Measurements from ENCODE around the gene MYH11.
"Not testable (repeated sequence)": the region's sequence is repeated elsewhere in the genome, so short reads cannot be mapped to it uniquely, and the experiment has no call there.

MYH11 gene

DNA sequence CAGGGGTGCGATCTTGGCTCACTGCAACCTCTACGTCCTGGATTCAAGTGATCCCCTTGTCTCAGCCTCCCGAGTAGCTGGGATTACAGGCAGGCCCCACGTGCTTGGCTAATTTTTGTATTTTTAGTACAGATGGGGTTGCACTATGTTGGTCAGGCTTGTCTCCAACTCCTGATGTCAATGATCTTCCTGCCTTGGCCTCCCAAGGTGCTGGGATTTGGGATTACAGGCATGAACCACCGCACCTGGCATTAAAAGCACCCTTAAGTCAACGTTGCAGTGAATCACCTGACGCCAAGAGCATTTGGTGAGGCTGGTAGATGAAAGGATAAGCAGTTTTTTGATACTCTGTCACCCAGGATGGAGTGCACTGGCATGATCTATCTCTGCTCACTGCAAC lies 147.8 kb downstream of the MYH11 start:
- no peak for DNase-seq (ENCODE audit: low read depth)

DNA sequence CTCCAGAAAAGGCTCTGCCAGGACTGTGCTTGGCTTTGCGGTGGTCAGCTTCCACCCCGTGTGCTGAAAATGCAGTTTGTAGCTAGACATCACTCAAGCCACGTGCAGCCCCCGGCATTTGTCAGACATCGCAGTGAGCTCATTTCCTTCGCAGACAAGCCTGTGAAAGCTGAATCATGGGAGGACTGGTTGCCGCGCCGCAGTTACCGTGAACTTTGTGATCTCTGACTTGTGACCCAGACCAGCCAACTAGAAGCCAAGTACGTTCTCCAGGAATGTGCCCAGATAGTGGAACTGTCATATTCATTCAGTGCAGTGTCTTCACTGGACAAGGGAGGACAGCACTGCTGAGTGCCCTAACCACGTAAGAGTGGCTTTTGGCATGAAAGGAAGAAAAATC lies 148.7 kb downstream of the MYH11 start:
- peak; percentile 13 for DNase-seq (ENCODE audit: low read depth)

DNA sequence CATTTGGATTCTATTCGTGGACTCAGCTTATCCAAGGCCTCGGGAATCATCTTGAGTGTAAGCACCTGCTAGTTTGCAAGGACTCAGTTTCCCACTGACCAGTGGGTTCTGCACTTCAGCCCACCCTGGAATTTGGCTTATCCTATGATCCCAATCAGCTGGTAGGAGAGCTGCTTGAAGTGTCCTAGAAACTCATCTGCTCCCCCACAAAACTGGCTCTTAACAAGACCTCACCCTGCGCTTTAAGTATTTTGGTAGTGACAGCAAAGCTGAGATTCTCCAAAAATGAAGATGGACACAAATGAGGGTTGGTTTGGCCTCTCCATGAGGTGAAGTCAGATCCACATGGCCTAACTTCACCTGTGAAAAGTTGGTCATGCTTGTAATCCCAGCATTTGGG lies 149.5 kb downstream of the MYH11 start:
- DNase-seq (ENCODE audit: low read depth), result no peak

DNA sequence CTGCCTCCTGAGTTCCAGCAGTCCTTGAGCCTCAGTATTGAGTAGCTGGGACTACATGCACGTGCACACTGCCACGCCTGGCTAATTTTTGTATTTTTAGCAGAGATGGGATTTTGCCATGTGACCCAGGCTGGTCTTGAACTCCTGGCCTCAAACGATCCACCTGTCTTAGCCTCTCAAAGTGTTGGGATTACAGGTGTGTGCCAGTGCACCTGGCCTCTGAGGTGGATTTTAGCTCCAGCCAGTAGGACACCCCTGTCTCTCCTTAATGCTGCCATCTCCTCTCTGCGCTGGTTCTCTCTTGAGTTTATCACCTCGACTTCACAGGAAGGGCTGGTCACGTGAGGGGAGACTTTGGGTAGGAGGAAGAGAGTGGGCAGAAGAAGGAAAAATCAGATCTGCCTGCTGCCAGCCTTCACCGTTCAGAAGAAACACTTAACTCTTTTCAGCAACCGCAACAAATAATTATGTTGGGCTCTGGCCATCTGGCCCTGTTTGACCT lies 151.7 kb downstream of the MYH11 start:
- no peak for DNase-seq (ENCODE audit: low read depth)

DNA sequence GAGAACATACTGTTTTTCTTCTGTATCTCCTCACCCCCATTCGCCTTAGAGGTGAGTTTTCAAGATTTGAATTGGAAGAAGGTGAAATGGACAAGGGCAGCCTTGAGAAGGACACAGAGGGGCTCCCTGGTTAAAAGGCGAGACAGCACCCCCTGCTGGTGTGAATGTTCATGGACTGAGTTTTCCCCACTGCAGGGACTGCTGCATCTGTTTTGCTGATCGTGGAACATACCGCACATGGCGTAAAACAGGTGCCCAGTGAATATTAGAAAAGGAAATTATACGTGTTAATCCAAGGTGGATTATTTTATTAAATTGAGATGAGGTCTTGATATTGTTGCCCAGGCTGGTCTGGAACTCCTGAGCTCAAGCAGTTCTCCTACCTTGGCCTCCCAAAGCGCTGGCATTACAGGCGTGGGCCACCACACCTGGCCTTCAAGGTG lies 152.3 kb downstream of the MYH11 start:
- peak; percentile 74 for DNase-seq (ENCODE audit: low read depth)

DNA sequence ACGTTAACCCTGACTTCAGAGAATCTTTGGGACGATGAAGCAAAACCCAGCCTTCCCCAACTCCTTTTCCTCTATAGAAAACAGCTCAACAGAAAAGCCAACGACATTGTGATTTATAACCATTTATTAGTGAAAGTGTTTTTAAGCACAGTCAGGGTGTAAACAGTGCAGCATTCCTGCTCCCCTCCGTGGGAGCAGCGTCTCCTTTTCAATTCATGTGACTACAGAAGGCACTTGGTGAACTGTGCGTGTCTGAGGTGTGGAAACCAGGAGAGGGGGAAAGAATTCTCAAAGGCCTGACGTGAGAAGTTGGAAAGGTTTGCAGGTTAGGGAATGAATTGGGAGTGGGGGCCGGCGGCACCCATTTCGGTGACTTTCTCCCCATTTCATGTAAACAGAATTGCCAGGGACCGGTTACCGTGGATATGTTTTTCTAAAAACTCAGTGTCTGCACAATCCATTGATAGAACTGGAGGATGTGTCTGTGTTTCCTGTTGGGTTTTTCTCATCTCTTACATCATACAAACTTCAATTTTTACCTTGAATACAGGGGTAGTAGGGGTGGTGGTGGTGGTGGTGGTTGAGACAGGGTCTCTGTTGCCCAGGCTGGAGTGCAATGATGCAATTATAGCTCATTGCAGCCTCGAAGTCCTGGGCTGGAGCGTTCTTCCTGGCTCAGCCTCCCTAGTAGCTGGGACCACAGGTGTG lies 153.6 kb downstream of the MYH11 start:
- no peak for DNase-seq (ENCODE audit: low read depth)

DNA sequence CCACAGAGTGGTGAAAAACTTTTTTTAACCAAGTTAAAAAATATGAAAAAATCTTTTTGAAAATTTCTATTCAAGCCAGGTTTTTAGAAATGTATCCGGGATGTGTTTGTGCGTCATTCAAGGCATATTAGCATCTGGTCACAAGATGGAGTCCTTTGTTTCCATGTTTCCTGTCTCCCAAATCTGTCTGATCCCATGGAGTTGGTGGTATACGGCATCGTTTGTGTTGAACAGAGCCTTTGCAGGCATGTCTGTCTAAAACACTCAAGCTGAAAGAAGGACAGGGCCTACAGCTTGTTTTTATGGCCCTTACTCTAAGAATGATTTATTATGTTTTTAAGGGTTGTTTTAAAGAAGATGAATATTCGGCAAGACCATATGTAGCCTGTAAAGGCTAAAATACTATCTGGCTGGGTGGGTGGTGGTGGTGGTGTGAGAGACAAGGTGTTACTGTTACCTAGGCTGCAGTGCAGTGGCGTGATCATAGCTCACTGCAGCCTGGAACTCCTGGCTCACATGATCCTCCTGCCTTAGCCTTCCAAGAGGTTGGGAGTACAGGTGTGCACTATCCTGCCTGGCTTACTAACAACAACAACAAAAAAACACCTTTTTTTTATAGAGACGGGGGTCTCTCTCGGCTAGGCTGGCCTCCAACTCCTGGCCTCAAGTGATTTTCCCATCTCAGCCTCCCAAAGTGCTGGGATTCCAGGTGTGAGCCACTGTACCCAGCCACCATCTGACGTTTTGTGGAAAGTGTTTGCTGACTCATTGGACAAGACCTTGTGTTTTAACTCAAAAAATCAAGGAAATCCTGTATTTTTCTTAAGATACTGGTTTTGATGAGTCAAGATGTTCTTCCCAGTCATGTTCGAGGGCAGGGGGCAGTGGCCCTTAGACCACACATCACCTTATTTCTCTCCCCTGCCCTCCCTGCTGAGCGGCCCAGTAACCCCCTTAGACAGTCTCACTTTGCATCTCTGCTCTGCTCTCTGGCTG lies 154.6 kb downstream of the MYH11 start:
- DNase-seq (ENCODE audit: low read depth), result peak; percentile 46

DNA sequence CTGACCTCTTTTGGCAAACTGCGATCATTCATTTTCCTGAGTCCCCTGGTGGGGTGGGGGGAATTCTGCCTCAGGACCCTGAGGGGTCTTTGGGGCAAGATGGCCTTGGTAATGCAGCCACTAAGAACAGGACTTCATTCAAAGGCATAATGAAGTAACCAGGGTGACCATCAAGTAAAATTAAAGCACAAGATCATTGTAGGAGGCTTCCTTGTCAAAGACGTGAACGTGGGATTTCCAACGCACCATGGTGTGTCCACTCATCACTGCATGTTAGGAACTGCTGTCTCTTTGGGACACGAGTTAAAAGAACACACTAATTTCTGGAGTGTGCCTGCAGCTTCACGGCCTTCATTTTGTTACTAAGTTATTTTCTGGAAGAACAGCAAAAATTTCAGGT lies 155.5 kb downstream of the MYH11 start:
- no peak for DNase-seq (ENCODE audit: low read depth)

DNA sequence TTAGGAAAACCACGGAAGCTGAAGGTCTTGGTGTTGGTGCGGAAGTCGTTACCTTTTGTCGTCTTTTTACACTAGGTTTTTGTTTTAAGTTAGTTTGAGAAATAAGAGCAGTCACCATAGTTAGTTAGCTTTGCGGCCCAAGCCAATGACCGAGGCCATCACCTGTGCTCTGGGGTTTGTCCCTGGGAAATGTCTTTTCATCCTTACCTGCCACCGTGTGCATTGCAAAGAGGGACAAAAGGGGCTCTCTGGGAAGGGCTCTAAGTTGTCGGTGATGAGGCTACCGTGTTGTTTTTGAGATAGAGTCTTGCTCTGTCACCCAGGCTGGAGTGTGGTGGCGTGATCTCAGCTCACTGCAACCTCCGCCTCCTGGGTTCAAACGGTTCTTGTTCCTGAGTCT lies 157.0 kb downstream of the MYH11 start:
- DNase-seq (ENCODE audit: low read depth), result no peak

DNA sequence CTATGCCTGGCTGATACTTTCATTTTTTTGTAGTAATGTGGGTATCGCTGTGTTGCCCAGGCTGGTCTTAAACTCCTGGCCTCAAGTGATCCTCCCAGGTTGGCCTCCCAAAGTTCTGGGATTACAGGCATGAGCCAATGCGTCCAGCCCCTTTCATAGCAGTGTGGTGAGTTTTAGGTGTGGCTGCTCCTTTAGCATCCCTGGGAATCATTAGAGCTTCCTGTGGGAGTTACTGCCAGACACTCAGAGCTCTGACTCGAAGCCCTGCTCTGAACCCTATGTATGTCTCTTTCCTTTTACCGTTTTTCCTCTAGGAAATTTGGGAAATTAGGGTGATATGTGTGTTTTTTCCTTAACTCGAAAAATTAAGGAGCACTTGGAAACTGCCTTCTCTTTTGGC lies 162.3 kb downstream of the MYH11 start:
- no peak for DNase-seq (ENCODE audit: low read depth)

DNA sequence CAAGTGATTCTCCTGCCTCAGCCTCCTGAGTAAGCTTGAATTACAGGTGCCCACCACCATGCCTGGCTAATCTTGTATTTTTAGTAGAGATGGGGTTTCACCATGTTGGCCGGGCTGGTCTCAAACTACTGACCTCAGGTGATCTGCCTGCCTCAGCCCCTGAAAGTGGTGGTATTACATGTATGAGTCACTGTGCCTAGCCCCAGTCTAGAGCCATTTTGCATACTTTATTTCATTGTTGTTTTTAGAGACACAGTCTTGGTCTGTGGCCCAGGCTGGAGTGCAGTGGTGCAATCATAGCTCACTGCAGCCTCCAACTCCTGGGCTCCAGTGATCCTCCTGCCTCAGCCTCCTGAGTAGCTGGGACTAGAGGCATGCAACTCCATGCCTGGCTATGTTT lies 164.3 kb downstream of the MYH11 start:
- not testable (repeated sequence) for DNase-seq (ENCODE audit: low read depth)

DNA sequence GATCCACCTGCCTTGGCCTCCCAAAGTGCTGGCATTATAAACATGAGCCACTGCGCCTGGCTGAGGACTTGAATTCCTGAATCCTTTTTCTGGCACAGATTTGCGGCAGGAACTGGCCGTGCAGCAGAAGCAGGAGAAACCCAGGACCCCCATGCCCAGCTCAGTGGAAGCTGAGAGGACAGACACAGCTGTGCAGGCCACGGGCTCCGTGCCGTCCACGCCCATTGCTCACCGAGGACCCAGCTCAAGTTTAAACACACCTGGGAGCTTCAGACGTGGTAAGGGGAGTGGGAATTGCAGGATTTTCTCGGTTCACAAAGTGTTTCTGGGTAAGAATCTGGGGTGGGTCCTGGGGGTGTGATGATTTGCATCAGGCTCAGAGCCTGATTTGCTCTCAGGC lies 165.8 kb downstream of the MYH11 start:
- DNase-seq (ENCODE audit: low read depth), result no peak

DNA sequence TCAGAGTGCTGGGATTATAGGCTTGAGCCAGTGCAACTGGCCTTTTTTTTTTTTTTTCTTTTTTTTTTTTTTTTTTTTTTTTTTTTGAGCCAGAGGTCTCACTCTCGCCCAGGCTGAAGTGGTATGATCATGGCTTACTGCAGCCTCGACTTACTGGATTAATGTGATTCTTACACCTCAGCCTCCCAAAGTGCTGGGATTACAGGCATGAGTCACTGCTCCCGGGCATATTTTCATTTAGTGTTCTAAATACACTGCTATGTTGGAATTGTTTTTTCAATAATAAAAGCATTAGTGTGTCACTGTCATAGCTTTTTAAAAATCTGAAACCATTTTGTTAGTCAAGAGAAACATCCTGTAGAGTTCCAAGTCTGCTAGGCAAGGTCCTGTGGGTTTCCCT lies 166.5 kb downstream of the MYH11 start:
- DNase-seq (ENCODE audit: low read depth), result peak; percentile 88

DNA sequence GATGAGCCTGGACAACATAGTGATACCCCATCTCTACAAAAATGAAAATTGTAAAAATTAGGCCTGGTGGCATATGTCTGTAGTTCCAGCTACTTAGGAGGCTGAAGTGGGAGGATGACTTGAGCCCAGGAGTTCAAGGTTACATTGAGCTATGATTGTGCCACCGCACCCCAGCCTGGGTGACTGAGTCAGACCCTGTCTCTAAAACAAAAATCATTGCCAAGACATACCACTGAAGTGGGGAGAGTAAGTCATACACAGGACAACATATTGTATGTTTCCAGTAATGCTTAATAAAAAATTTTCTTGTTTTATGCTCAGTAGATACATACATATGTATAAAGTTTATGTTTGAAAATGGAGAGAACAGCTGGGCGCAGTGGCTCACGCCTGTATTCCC lies 167.5 kb downstream of the MYH11 start:
- peak; percentile 55 for DNase-seq (ENCODE audit: low read depth)

DNA sequence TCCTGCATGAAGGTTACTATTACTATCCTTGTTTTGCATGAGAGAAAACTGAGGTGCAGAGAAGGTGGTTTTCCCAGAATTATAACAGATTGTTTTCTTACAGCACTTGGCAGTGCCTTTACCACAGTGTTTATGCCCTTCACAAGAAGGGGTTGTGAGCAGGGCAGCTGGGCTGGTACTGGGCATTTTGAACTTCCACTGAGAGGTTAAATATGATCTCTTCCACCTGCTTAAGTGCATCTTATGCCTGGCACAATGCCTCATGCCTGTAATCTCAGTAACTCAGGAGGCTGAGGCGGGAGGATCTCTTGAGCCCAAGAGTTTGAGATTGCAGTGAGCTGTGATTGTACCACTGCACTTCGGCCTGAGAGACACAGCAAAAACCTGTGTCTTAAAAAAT lies 170.5 kb downstream of the MYH11 start:
- no peak for DNase-seq (ENCODE audit: low read depth)

DNA sequence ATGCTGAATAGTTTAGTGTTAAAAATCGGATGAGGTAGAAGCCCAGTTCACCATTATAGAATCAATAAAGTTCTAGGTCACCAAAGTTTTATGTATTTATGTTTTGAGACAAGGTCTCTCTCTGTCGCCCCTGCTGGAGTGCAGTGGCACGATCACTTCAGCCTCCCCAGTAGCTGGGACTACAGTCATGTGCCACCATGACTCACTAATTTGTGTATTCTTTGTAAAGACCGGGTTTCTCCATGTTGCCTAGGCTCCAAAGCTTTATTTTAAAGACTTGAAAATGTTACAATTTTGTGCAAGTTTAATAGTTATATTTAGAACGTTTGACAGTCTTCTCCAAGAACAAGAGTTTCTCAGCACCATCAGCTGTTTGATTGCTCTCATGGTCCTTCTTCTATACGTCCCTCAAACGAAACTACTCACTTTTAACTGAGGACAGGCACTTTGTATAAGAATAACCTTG lies 174.7 kb downstream of the MYH11 start:
- peak; percentile 81 for DNase-seq (ENCODE audit: low read depth)

DNA sequence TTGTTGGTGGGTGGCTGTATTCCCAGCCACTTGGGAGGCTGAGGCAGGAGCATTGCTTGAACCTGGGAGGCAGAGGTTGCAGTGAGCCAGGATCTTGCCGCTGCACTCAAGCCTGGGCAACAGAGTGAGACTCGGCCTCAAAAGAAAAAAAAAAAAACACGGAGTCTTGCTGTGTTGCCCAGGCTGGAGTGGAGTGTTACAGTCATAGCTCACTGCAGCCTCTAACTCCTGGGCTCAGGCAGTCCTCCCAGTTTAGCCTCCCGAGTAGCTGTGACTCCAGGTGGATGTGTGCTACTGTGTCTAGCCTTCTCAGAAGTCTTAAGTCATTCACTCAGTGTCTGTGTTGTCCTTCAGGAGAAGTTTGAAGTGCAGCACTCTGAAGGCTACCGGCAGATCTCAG lies 179.4 kb downstream of the MYH11 start:
- DNase-seq (ENCODE audit: low read depth), result no peak

DNA sequence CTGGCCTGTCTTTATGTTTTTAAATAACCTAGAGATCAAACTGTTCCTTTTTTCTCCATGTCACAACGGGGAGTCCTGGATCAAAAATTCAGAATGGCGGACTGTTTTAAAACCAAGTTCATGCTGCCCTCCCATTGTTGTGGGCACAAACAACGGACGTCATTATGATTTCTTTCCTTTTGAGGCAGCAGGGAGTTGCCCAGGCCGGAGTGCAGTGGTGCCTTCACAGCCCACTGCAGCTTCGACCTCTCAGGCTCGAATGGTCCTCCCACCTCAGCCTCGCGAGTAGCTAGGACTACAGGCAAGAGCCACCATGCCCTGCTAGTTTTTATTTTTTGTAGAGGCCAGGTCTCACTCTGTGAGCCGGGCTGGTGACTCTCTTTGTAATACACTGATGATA lies 180.3 kb downstream of the MYH11 start:
- DNase-seq (ENCODE audit: low read depth), result no peak

DNA sequence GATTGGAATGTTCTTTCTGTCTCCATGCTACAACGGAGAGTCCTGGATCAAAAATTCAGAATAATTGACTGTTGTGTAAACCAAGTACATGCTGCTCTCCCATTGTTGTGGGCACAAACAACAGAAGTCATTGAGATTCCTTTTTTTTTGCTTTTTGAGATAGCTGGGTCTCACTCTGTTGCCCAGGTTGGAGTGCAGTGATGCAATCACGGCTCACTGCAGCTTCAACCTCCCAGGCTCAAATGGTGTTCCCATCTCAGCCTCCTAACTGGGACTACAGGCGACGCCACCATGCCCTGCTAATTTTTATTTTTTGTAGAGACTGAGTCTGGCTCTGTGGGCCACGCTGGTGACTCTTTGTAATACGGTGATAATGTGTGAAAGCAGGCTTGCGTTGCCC lies 182.3 kb downstream of the MYH11 start:
- DNase-seq (ENCODE audit: low read depth), result no peak

DNA sequence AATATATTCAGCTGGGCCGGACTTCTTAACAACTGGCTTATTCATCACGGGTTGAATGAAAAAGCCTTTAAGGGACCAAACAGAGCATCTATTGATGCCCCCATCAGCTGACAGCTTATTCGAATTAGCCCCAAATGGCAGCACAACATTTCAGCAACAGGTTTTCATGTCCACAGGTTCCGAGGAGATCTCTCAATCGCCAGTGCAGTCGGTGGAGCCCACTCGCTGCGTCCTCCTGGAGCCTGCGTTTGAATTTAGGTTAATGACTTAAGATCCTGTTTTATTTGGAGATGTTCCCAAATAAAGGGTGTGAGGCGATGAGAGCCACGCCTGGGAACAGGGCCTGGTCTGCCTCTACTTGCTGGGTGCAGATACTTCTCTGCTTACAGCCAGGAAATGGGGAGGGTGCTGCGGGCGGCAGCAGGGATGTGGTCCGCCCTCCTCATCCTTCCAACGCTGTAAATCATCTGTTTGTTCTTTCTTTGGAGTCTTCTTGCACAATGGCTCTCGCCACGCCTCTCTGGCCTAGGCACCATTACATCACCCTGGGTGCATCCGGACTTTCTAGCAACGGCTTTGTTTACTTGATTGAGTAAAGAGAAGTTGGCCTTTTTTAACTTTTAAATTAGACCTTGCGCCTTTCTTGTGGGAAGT lies 184.2 kb downstream of the MYH11 start:
- peak; percentile 99 for DNase-seq (ENCODE audit: low read depth)

DNA sequence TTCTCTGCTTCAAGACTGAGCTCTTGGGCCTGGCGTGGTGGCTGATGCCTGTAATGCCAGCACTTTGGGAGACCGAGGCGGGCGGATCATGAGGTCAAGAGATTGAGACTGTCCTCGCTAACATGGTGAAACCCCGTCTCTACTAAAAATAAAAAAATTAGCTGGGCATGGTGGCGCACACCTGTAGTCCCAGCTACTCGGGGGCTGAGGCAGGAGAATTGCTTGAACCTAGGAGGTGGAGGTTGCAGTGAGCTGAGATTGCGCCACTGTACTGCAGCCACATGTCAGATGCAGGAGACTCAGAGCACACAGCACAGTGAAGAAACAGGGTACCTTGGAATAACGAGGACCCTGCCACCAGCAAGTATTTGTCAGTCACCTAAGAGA lies 184.7 kb downstream of the MYH11 start:
- not testable (repeated sequence) for DNase-seq (ENCODE audit: low read depth)

DNA sequence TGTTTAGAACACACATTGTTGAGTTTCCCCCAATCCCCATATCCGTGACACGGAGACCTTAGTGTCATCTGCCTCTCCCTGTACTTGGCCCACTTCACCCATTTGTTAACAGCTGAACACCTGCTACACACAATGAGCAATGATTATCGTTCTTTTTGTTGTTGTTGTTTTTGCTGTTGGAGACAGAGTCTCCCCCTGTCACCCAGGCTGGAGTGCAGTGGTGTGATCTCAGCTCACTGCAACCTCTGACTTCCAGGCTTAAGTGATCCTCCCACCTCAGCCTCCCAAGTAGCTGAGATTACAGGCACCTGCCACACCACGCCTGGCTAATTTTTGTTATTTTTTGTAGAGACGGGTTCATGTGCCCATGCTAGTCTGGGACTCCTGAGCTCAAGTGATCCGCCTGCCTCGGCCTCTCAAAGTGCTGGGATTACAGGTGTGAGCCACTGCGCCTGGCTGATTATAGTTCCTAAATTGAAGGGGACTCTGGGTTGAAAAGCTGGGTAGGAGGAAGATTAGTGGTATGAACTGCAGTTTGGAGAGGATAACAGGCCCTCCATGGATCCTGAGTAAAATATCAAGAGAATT lies 185.2 kb downstream of the MYH11 start:
- no peak for DNase-seq (ENCODE audit: low read depth)
